ENCODE data around the gene KLHL29.

DNA sequence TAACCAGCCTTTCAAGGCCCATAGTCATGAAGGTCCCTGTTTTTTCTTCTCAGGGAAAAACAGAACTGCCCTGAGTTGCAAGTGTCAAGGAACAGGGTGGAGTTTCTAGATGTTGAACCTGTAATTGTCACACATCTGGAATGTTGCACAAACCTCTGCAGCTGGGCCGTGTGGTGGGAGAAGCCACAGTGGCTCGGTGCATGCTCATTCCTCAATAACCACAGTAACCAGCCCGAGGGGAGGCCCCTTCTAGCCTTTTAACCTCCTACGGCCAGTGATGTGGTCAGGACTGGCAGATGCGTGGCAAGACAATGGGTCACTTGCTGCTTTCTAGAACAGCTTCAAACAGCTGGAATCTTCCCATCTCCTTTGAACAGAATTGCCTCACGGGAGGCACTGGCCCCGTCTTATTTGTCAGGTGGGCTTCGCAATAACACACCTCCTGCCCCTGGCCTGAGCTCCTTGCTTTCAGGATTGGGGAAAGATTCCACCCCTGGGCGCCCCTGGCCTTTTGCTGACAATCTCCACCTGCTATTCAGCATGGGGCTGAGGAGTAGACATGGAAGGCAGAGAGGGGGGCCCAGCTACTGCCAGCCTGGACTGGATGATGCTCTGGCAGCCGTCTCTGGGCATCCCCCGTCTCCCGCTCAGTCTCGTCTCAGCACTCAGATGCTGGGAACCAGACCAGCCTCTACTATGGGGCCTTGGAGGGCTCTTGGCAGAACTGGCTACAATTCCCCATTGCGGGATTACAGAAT lies 102.9 kb downstream of the KLHL29 start:
- no peak for TF ChIP-seq POLR2A (IDR thresholded peaks at IDR 0.05)
- TF ChIP-seq, protein P1, sequence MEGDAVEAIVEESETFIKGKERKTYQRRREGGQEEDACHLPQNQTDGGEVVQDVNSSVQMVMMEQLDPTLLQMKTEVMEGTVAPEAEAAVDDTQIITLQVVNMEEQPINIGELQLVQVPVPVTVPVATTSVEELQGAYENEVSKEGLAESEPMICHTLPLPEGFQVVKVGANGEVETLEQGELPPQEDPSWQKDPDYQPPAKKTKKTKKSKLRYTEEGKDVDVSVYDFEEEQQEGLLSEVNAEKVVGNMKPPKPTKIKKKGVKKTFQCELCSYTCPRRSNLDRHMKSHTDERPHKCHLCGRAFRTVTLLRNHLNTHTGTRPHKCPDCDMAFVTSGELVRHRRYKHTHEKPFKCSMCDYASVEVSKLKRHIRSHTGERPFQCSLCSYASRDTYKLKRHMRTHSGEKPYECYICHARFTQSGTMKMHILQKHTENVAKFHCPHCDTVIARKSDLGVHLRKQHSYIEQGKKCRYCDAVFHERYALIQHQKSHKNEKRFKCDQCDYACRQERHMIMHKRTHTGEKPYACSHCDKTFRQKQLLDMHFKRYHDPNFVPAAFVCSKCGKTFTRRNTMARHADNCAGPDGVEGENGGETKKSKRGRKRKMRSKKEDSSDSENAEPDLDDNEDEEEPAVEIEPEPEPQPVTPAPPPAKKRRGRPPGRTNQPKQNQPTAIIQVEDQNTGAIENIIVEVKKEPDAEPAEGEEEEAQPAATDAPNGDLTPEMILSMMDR (IDR thresholded peaks at IDR 0.05), result no peak
